Measurements from ENCODE around the gene TFF3.

DNA sequence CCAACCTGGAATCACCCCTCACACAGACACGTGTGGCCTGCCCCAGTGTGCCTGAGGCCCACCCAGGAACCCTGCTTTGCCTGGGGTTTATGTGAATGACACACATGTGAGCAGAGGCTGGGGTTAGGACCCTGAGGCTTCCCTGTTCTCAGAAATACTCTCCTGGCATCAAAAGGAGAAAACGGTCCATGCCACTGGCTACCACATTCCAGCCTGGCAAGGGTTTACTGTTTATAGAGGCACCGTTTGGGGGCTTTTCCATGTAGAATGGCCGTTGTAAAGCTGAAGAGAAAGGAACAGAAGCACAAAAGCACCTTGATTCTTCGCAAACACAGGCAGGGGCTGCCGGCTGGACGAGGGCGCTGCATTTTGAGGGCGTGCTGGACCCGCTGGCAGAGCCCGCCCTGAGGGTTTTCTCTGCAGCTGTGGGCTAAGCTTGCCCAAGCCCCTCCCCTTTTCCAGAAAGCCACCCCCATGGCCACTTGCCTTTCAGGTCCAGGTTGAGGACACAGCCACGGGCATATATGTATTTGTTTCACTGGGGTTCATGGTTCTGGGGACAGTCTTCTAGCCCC, 13.0 kb downstream of the TFF3 start:
- TF ChIP-seq CTCF (IDR thresholded peaks at IDR 0.05) (no peak), POLR2A (IDR thresholded peaks at IDR 0.05) (no peak)
